Measurements from ENCODE around the gene CACFD1.
"Not testable (repeated sequence)": the region's sequence is repeated elsewhere in the genome, so short reads cannot be mapped to it uniquely, and the experiment has no call there.

CACFD1 gene

DNA sequence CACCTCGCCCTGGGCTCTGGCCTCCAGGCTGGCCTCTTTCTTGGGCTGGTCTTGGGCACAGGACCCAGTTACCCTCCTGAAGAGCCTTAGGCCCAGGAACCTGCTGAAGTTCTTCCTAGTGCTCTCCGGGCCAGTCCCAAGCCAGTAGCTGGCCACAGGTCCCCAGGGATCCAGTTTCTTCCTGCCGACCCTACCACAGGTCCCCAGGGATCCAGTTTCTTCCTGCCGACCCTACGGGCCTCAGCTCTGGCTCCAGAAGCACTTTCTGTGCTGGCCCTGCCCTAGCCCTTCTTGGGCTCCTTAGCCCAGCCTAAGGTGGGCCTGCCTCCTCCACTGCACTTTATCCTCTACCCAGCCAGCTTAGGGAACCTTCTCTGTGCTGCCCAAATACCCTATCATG is 18.2 kb upstream of the CACFD1 start:
- DNase-seq = no peak

DNA sequence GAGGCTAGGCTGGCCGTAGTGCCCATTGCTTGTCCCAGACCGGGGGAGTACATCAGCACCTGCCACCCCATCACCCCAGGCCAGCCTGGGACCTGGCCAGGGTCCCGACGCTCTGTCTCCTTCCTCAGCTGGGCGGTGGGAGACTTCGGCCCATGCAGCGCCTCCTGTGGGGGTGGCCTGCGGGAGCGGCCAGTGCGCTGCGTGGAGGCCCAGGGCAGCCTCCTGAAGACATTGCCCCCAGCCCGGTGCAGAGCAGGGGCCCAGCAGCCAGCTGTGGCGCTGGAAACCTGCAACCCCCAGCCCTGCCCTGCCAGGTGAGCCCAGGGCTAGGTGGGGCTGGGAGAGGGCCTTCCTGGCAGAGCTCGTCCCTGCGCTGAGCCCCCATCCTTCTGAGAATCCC is 16.5 kb upstream of the CACFD1 start:
- no peak for DNase-seq

DNA sequence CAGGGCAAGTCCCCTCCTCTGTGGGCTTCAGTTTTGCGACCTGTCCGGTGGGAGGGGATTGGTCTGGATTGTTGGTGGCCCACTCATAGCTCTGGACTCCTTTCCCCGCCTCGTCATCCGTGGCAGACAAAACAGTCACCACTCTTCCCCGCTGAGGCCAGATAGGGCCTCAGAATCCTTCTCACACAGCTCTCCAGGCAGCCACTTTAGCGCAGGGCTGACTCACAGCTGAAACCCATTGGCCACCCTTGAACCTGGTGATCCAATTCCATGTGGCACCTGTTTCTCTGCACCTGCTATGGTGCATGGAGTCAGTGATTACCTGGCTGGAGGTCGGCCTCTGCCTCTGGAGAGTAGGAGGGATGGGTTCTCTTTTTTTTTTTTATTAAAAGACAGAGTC is 15.8 kb upstream of the CACFD1 start:
- DNase-seq = no peak

DNA sequence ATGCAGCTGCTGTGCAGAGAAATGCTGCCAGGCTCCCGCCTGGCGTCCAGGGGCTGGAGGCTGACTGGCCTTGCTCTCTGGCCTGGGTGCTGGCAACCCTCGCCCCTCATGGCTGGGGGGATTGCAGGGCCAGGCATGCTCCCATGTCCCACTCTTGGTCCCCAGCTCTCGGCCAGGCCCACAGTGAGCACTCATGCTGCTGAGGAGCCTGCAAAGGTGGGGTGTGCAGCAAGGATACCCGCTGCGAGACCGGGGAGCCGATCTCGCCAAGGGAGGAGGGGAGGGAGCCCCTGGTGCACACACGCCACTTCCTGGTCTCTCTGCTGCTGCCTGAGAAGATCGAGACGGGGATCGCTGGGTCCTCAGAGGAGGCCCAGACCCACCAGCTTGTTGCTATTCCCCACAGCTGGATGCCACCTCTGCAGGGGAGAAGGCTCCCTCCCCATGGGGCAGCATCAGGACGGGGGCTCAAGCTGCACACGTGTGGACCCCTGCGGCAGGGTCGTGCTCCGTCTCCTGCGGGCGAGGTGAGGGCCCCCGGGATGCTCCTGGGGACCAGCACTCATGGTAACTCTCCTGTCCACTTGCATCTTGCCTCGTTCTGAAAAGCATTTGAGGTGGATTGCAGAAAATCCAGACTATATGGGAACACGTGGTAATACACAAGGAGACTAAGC is 14.3 kb upstream of the CACFD1 start:
- no peak for DNase-seq

DNA sequence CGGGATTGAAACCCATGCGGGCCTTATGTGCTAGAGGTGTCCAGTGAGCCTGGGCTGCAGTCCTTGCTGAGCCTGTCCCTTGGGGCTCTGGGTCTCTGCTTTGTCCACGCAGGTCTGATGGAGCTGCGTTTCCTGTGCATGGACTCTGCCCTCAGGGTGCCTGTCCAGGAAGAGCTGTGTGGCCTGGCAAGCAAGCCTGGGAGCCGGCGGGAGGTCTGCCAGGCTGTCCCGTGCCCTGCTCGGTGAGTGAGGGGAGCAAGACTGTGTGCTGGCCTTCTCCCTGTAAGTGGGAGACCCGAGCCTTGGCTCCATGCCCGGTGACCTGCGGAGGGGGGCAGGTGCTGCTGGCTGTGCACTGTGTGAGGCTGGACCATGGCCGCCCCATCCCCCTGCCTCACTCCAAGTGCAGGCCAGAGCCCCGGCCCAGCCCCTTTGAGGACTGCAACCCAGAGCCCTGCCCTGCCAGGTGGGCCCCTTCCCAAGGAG is 11.2 kb upstream of the CACFD1 start:
- no peak for DNase-seq

DNA sequence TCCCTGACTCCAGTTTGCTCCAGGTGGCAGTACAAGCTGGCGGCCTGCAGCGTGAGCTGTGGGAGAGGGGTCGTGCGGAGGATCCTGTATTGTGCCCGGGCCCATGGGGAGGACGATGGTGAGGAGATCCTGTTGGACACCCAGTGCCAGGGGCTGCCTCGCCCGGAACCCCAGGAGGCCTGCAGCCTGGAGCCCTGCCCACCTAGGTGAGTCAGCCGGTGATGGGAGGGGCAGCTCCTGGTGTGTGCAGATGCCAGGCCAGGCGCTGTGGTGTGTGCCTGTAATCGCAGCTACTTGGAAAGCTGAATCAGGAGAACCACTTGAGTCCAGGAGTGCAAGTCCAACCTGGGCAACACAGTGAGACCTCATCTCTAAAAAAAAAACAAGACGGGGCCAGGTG is 10.0 kb upstream of the CACFD1 start:
- no peak for DNase-seq

DNA sequence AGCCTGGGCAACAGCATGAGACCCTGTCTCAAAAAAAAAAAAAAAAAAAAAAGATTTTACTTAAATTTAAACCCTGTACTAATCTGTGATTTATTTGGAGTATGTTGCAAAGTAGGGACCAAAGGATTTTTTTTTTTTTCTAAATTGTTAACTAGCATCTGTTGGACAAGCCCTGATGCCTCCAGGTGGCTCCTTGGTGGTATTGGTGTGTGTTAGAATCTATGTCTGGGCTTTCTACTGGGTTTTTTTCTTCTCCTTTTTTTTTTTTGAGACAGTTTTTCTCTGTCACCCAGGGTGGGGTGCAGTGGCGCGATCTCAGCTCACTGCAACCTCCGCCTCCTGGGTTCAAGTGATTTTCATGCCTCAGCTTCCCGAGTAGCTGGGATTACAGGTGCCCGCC is 7.9 kb upstream of the CACFD1 start:
- not testable (repeated sequence) for DNase-seq

DNA sequence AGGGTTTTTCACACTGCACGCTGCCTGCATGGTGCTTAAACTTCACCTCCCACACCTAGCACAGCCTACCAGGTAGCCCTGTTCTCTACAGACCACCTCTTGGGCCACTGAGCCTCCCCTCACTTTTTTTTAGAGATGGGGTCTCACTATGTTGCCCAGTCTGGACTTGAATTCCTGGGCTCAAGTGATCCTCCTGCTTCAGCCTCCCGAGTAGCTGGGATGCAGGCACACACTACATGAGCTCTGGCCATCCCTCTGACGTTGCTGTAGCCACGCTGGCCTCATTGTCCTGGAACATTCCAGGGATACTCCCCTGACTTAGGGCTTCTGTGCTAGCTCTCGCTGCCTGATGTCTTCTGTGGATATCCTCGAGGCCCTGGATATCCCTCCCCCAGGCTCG is 7.2 kb upstream of the CACFD1 start:
- no peak for DNase-seq

DNA sequence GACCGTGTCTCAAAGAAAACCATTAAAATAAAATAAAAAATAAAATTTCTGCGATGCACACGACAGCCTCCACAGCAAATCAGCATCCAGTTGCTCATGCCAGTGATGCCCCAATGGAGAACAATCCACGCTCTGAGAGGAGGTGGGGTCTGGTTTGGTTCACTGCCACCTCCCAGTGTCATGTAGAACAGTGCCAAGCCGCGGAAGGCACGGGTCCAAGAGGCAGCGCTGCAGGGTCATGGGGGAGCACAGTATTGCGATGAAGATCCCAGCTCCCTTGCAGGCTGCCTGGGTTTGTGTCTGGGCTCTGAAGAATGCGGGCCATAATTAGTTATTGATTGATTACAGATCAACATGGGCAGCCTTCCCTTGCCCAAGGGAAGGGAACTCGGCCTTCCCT is 6.1 kb upstream of the CACFD1 start:
- DNase-seq = no peak

DNA sequence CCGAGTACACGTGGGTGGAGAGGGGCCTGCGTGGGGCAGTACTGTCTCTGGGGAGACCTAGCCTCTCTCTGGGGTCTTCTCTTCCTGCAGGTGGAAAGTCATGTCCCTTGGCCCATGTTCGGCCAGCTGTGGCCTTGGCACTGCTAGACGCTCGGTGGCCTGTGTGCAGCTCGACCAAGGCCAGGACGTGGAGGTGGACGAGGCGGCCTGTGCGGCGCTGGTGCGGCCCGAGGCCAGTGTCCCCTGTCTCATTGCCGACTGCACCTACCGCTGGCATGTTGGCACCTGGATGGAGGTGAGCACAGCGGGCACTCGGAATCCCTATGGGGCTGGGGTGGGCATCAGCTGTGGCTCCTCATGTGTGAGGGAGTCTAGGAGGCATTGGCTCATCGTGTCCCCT is 5.5 kb upstream of the CACFD1 start:
- DNase-seq = no peak

DNA sequence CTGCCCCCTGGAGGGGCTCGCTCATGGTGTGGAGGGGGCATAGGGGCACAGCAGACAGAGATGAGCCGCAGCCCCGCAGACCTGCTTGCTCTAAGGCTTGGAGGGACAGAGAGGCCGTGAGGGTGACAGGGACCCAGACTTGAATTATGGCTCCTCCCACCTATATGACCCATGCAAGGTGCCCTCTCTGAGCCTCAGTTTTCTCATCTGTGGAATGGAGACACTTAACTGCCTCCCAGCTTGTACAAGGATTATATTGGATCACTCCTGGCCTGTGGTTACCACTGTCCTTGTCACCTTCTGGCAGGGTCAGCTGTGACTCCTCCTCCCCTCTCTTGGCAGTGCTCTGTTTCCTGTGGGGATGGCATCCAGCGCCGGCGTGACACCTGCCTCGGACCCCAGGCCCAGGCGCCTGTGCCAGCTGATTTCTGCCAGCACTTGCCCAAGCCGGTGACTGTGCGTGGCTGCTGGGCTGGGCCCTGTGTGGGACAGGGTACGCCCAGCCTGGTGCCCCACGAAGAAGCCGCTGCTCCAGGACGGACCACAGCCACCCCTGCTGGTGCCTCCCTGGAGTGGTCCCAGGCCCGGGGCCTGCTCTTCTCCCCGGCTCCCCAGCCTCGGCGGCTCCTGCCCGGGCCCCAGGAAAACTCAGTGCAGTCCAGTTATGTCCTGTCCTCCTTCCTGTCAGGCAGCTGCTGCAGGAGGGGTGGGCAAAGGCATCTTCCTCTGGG is 4.7 kb upstream of the CACFD1 start:
- DNase-seq = no peak

DNA sequence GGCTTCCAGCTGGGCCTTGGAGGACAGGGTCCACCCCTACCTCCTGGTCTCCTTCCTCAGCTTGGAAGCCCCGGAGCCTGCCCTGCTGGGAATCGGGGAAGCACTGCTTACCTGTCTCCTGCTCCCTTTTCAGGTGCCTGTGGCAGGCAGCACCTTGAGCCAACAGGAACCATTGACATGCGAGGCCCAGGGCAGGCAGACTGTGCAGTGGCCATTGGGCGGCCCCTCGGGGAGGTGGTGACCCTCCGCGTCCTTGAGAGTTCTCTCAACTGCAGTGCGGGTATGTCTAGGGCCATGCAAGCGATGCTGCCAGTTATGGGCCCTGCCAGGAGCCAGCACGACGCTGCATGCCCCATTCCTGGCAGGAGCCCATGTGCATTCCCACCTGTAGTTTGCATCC is 3.8 kb upstream of the CACFD1 start:
- no peak for DNase-seq

DNA sequence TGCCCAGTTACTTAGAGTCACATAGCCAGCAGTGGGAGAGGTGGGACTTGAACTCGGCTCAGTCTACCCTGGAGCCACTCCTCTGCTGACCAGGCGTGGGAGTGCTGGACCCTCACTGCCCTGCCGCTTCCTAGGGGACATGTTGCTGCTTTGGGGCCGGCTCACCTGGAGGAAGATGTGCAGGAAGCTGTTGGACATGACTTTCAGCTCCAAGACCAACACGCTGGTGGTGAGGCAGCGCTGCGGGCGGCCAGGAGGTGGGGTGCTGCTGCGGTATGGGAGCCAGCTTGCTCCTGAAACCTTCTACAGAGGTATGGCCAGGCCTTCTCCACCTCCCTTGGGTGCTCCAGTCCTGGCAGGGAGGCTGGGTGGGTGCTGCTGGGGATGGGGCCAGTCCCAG is 3.4 kb upstream of the CACFD1 start:
- no peak for DNase-seq

DNA sequence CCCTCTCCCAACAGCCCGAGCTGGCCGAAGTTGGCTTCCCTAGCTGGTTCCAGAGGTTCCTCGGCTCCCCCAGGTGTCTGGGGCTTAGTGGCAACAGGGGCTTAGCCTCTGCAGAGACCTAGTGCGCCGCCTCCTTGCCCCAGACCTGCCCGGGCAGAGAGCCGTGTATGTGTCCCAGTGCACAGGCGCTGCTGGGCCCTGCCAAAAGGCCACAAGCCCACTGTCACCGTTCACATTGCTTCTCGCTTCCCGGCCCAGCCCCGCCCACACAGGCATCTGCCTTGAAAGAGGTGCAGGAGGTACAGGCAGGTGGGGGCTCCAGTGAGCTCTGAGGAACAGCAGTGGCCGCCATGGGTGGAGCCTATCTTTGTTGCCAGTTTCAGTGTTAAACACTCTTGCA is 2.5 kb upstream of the CACFD1 start:
- DNase-seq = no peak

DNA sequence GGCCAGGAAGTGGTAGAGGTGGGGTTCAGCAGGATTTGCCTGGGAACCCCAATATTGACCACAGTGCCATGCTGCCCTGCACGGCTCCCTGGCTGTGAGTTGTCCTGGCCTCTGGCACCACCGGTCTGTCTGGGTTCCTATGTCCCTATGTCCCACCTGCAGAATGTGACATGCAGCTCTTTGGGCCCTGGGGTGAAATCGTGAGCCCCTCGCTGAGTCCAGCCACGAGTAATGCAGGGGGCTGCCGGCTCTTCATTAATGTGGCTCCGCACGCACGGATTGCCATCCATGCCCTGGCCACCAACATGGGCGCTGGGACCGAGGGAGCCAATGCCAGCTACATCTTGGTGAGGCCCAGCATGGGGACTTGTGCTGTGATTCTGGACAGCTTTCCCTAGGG is 2.0 kb upstream of the CACFD1 start:
- DNase-seq = no peak

DNA sequence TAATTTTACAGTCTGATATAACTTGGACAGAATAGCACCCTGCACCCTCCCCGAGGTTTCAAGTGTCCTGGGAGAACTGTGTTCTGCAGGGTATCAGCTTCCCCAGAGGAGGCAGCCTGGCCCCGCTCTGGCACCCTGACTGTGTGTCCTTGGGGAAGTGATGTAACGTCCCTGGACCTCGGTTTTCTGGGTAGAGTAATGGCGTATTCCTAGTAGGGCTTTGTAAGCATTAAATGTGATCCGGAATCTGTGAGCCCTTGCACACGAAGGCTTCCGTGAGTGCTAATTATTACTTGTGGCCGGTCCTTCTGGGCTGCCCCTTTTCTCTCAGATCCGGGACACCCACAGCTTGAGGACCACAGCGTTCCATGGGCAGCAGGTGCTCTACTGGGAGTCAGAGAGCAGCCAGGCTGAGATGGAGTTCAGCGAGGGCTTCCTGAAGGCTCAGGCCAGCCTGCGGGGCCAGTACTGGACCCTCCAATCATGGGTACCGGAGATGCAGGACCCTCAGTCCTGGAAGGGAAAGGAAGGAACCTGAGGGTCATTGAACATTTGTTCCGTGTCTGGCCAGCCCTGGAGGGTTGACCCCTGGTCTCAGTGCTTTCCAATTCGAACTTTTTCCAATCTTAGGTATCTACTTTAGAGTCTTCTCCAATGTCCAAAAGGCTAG is 1.0 kb upstream of the CACFD1 start:
- no peak for DNase-seq

DNA sequence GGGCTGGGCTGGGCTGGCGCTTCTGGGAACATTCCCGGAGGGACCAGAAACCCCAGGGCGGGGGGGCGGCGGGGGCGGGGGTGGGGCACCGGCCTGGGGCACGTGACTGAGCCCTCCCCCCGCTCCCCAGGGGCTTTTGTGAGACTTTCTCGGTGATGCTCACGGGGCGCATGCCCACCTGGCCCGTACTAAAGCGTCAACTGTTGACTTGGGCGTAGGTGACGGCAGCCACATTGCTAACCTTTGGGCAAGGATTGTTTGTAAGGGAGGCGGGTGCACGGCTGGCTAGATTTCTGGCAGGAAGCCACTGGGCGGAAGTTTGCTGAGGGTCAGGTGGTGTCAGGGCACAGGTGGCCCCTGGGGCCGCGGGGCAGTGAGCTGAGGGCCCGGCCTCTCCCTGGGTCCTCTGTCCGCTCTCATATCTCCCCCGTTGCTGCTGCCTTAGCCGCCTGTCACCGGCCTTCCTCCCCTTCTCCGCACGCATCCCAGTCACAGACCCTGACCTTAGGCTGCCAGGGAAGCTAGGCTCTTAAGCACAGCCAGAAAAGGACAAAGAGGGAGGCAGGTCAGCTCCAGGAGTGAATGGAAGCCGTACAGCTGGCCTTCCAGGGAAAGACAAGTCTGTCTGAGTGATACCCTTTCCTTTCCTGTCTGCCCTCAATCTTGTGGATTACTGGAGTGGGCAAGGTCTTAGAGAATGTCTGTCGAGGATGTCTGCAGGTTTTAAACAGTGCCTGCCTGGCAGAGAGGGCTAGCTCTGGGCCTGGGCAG is 812 bp downstream of the CACFD1 start:
- DNase-seq = peak; percentile 64 to 78

DNA sequence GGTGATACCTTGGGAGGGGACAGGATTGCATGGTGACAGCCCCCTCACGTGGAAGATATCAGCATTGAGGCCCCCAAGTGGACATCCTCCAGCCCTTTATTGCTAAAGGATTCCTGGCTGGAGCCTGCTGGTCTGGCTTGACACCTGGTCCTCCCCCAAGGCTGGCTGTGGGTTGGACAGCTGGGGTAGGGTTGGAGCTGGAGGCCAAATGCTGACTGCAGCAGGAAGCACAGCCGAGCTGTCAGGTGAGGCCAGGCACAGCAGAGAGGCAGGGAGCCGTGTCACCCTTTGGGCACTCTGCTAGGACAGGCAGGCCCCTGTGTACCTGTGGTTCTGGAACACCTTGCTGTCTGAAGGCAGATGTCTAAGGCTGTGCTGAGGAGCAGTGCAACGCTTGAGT is 2.2 kb downstream of the CACFD1 start:
- DNase-seq = no peak

DNA sequence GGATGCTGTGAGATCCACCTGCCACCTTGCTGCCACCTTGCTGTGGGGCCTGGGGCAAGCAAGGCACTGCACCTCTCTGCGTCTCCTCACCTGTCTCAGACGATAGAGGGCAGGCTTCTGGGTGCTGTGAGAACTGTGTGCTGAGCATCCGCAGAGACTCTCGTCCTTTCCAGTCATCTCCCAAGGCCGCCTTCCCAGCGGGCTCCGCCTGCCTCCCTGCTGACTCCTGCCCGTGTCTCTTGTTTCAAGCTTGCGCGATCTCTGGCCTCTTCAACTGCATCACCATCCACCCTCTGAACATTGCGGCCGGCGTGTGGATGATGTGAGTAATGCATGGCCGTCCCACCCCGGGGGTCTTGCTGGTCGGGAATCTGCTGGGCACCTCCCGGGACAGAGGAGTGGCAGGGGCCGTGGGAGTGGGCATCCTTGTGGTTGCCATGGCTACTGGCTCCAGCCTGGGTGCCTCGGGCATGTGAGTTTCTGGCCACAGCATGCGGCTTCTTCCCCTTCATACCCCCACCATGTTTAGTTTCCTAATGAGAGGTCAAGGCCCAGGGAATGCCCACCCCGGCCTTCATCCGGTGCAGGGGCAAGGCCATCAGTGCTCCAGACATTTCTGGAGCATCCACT is 3.6 kb downstream of the CACFD1 start:
- DNase-seq = no peak

DNA sequence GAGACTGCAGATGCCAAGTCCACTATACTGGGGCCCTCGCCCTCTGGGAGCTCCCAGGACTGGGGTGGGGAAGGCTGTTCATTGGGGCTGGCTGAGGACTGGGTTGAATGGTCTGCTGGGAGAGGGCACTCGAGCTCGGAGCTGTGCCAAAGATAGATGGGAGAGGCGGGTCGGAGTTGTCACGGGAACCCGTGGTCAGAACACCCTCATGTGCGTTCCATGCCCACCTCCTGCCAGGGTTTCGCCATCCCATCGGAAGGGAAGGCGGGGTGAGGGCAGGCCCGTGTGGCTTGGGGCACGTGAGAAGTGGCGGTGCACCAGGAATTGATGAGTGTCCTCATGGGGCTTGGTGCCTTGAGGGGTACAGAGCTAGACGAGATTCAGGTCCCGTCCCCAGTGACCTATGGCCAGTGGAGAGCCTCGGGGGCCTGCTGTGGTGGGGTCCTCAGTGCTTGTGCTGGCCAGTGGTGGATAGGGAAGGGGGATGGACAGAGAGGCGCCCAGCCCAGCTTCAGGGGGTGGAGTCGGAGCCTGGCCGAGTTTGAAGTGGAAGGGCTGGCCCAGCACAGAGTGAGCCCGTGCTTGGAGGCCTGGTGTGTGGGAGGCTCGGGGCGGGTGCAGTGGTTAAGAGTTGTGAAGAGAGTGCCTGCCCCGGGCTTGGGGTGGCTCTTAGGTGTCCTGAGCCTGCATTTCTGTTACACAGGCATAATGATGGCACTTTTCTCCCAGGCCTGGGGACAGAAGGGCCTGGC is 4.3 kb downstream of the CACFD1 start:
- no peak for DNase-seq

DNA sequence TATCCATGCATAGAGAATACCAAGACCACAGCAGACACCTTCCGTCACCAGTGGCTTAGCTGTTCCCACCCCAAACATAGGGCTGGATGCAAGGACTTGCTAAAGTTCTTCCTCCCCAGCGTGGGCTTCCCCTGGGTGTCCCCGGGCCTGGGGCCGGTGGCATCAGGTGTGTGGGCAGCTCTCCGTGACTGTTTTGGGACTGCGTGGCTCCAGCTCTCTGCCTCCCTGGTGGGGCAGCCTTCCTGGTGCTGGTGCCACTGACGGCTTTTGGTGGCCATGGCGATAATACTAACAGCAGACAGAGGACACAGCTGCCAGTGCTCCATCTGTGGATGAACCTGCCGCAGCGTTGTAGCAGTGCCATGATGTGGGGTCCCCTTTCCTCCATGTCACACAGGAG is 4.9 kb downstream of the CACFD1 start:
- DNase-seq = no peak

DNA sequence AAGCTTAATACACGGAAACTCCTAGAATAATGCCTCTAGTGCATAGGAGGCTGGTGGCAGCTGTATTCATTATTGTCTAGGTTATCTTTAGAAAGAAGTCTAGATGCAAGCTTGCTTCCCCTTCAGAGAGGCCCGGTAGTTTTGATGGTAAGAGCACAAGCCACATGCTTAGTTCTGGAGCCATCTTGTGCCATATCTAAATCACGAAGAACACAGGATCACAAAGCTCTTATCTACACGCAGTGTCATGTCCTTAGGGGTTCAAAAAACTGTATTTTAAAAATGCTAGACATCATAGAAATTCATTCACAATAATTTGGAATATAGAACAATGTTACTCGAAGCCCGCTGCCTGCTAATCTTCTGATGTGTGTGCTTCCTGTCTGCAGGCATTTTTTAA is 6.2 kb downstream of the CACFD1 start:
- DNase-seq = no peak

All from NCI-H524 (cell line).